ENCODE measurements around the gene POU2AF1. TPM values are rescaled to one million over a fixed set of nuclear protein-coding genes. Genes with fewer than 3 reads are reported as not detected.

The POU2AF1 gene
- total RNA-seq, 4 donors from 2014 or later, result 0.57 to 2.2 (median 1.8) TPM; not detected in 1

GRCh38 chr11:111355956-111356659, 23.0 kb downstream of the POU2AF1 start:
- intact Hi-C loops (cut with DNase I), result no loop called here
- H3K9me3 ChIP-seq, result no peaks in the 10 kb centered on the region
- no peak overlapping the region for H3K27ac ChIP-seq
- peaks cover 0 to 25% (median 6%) of the 10 kb centered on the region in 3 donors for H3K4me1 ChIP-seq
- no peak for DNase-seq
- H3K4me3 ChIP-seq, result no peak overlapping the region
- no peaks in the 10 kb centered on the region for H3K36me3 ChIP-seq
- no peaks in the 10 kb centered on the region for H3K27me3 ChIP-seq
- TF ChIP-seq CTCF (IDR thresholded peaks at IDR 0.05) (no peak), POLR2A (IDR thresholded peaks at IDR 0.05) (no peak)
- WGBS, 2 donors, result 71 to 77% methylated on average over 5 of the region's 5 CpGs

- Histone ChIP-seq H3K27me3 (no peaks in the 10 kb centered on the region), H3K27ac (no peak overlapping the region), H3K4me1 (peaks cover 0 to 21% (median 0%) of the 10 kb centered on the region in 3 donors), H3K9me3 (no peaks in the 10 kb centered on the region), H3K4me3 (no peak overlapping the region), H3K36me3 (no peaks in the 10 kb centered on the region)
- DNase-seq, result no peak
- WGBS, 2 donors, result 80 to 88% methylated on average over 3 to 5 of the region's 5 CpGs
- TF ChIP-seq POLR2A (IDR thresholded peaks at IDR 0.05), result no peak
- no peak for TF ChIP-seq CTCF (IDR thresholded peaks at IDR 0.05)
- intact Hi-C loops (cut with DNase I), result no loop called here
Measured at GRCh38 chr11:111355101-111355500, 24.0 kb downstream of the POU2AF1 start.

GRCh38 chr11:111354601-111354891, 24.5 kb downstream of the POU2AF1 start:
- no peak overlapping the region for H3K4me3 ChIP-seq
- DNase-seq, result no peak
- intact Hi-C loops (cut with DNase I), result no loop called here
- H3K36me3 ChIP-seq, result no peaks in the 10 kb centered on the region
- H3K27ac ChIP-seq, result no peak overlapping the region
- H3K4me1 ChIP-seq, result peaks cover 0 to 20% (median 0%) of the 10 kb centered on the region in 3 donors
- TF ChIP-seq CTCF (IDR thresholded peaks at IDR 0.05) (no peak), POLR2A (IDR thresholded peaks at IDR 0.05) (no peak)
- 83 to 88% methylated on average over 2 of the region's 2 CpGs for WGBS, 2 donors
- no peaks in the 10 kb centered on the region for H3K27me3 ChIP-seq
- no peaks in the 10 kb centered on the region for H3K9me3 ChIP-seq

- Histone ChIP-seq H3K27ac (no peak overlapping the region), H3K9me3 (no peaks in the 10 kb centered on the region), H3K36me3 (no peaks in the 10 kb centered on the region), H3K4me1 (peaks cover 0 to 16% (median 0%) of the 10 kb centered on the region in 3 donors), H3K27me3 (no peaks in the 10 kb centered on the region), H3K4me3 (no peak overlapping the region)
- intact Hi-C loops (cut with DNase I), result no loop called here
- no peak for DNase-seq
- WGBS, 2 donors, result 93 to 97% methylated on average over 12 to 13 of the region's 16 CpGs
- TF ChIP-seq POLR2A (IDR thresholded peaks at IDR 0.05) (no peak), CTCF (IDR thresholded peaks at IDR 0.05) (no peak)
Measured at GRCh38 chr11:111353776-111354600, 25.1 kb downstream of the POU2AF1 start.

All from esophagus squamous epithelium (tissue), 5 donors.